Esophagus (tissue), 2 donors: ENCODE results near the gene HEMK1. TPM values are rescaled to one million over a fixed set of nuclear protein-coding genes. Genes with fewer than 3 reads are reported as not detected.
A peak's percentile ranks its signal among the peaks of the same experiment; 100 is the strongest.

Source experiments
- H3K27ac ChIP-seq, 2 donors: one replicate each; pipeline ENCODE4 v1.5.1; 2013; ENCODE audit warnings: low read depth in 2 of 2, mild to moderate bottlenecking in 2 of 2, inconsistent platforms in 1 of 2, low read length in 1 of 2, moderate library complexity in 1 of 2
- H3K27me3 ChIP-seq, 2 donors: one replicate each; pipeline ENCODE4 v1.6.1; 2013; ENCODE audit warnings: low read length in 2 of 2, control low read depth in 1 of 2, mild to moderate bottlenecking in 1 of 2; ENCODE audit not compliant: insufficient read depth in 2 of 2, control insufficient read depth in 1 of 2
- H3K36me3 ChIP-seq, 2 donors: one replicate each; pipeline ENCODE4 v1.6.1; 2013; ENCODE audit warnings: low read length in 1 of 2; ENCODE audit not compliant: control insufficient read depth in 2 of 2, insufficient read depth in 2 of 2
- H3K4me1 ChIP-seq, 2 donors: one replicate each; pipeline ENCODE4 v1.6.1; 2013; ENCODE audit warnings: low read length in 1 of 2; ENCODE audit not compliant: control insufficient read depth in 2 of 2, insufficient read depth in 2 of 2
- H3K4me3 ChIP-seq, 2 donors: one replicate each; pipeline ENCODE4 v1.5.1; 2013; ENCODE audit warnings: low read length in 2 of 2, mild to moderate bottlenecking in 2 of 2, low read depth in 1 of 2, moderate library complexity in 1 of 2
- H3K9me3 ChIP-seq, 2 donors: one replicate each; pipeline ENCODE4 v1.6.1; 2013; ENCODE audit warnings: mild to moderate bottlenecking in 2 of 2, low read depth in 1 of 2, low read length in 1 of 2, moderate library complexity in 1 of 2; ENCODE audit not compliant: control insufficient read depth in 2 of 2, insufficient read depth in 1 of 2
- WGBS, 2 donors: extraction: QIAGEN DNeasy Blood & Tissue Kit; methylation state at CpG; one replicate each; pipeline ENCODE4 v1.1.7; 2013; 5-methylcytosine and 5-hydroxymethylcytosine counted together
- polyA plus RNA-seq, 2 donors: library from polyadenylated mRNA; stranded (reverse); fragments of 200-250 nt; gene quantifications; one replicate each; pipeline ENCODE4 v1.2.3, GENCODE V29; 2013
- donor health status: healthy with polysubstance abuse.
- donor health status: Bipolar disorder and iron deficiency.

HEMK1 gene
- polyA plus RNA-seq, 2 donors, result 8.3 to 12.9 TPM

DNA sequence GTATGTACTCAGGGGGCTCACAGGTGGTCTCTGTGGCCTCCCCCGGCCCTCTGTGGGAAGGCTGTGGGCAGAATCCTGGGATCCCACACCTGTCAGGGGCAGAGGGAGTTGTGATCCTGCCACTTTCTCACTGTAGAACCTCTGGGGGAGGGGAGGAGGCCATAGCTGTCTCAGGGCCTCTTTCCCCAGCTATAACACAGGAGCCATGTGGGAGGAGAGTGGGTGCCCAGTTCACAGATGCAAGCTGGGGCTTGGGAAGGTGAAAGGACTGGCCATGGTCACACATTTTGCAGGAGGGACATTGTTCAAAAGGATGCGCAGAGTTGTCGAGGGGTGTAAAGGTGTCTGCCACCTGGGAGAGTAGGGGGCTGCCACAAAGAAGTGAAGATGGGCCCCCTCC lies 59.3 kb downstream of the HEMK1 start:
- Histone ChIP-seq H3K4me1 (peaks cover 20 to 53% of the 10 kb centered on the region in 2 donors), H3K27me3 (no peaks in the 10 kb centered on the region), H3K9me3 (no peaks in the 10 kb centered on the region), H3K4me3 (no peak overlapping the region), H3K36me3 (peaks cover 0 to 3% of the 10 kb centered on the region in 2 donors), H3K27ac (no peak overlapping the region)
- 94 to 96% methylated on average over 3 of the region's 3 CpGs for WGBS, 2 donors

DNA sequence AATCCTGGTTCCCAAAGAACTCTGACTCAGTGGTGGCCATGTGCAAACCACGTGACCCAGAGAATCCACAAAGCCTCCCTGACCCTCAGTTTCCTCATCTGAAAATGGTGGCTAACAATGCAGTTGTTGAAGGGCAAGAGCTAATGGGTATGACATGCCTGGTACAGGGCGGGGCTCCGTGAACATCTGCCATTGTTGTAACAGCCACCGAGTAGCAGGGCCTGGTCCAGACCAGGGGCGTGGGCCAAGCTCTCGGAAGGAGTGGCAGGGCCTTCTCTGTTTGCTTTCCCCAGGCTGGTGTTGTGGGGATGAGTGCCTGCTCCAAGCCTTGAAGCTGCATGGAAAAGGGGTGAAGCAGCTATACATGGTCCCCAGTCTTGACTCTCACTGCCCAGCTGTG lies 61.1 kb downstream of the HEMK1 start:
- H3K27ac ChIP-seq, result peak overlapping the region in 1 of 2 donors; percentile 73
- H3K36me3 ChIP-seq, result peaks cover 2 to 3% of the 10 kb centered on the region in 2 donors
- no peaks in the 10 kb centered on the region for H3K9me3 ChIP-seq
- no peak overlapping the region for H3K4me3 ChIP-seq
- H3K27me3 ChIP-seq, result no peaks in the 10 kb centered on the region
- peaks cover 9 to 45% of the 10 kb centered on the region in 2 donors for H3K4me1 ChIP-seq
- WGBS, 2 donors, result 69 to 78% methylated on average over 6 of the region's 6 CpGs

DNA sequence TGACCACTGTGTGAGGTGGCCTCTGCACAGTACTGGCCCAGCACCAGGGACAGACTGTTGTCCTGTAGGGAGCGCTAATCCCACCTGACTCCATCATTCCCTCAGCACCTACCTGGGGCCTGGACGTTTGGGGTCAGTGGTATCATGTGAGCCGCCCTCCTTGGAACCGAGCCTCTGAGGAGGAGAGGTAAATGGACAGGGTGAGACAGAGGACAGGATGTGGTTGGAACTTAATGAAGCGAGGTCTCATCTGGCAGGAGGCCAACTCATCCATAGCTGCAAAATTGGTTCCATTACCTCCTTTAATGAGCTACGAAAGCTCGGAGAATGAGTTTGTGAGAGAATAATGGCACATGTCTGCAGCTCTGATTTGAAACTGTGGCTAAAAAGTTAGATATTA lies 61.6 kb downstream of the HEMK1 start:
- Histone ChIP-seq H3K4me1 (peaks cover 7 to 41% of the 10 kb centered on the region in 2 donors), H3K27me3 (no peaks in the 10 kb centered on the region), H3K27ac (peak overlapping the region in 1 of 2 donors; percentile 73), H3K9me3 (no peaks in the 10 kb centered on the region), H3K4me3 (no peak overlapping the region), H3K36me3 (peaks cover 2 to 3% of the 10 kb centered on the region in 2 donors)
- 71 to 77% methylated on average over 7 of the region's 7 CpGs for WGBS, 2 donors

DNA sequence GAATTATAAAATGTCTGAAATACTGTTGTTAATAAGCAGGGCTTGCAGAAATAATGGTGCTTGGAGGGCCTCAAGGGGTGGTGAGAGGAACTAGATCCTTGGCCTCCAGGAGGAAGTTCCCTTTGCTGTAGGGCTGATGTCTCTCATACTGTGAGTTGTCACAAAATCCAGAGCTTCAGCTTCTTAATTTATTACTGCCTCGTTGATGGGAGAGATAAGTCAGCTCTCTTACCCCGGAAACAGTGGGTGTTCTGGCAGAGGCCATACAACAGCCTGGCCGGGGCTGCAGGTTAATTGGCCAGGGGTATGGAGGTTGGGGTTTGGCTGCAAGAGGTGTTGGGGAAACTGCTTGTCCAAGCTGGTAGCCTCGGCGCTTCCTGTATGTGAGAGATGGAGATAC lies 63.1 kb downstream of the HEMK1 start:
- H3K4me3 ChIP-seq, result no peak overlapping the region
- no peak overlapping the region for H3K27ac ChIP-seq

DNA sequence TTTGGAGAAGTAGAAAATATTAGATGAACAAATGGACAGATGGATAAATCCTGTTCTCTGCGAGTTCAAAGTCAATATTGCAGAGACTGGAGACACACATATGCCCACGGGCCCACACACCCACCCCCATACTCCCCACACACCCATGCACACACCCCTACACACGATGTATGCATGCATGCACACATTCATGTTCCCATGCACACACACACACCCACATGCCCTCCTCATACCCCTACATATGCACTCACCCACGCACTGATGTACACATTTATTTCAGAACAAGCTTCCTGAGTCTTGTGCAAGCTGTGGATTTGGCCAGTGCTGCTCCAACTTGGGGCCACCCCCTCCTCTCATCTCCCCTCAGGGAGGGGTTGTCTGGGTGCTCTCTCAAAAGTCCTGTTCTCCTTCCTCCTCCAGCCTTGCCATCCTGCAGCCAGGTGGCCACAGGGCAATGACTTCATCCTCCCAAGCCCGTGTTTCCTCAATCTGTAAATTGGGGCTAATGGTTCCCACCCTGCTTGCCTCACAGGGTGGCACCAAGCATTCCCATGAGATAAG lies 64.0 kb downstream of the HEMK1 start:
- peaks cover 2 to 3% of the 10 kb centered on the region in 2 donors for H3K36me3 ChIP-seq
- H3K27me3 ChIP-seq, result no peaks in the 10 kb centered on the region
- peaks cover 11 to 26% of the 10 kb centered on the region in 2 donors for H3K4me1 ChIP-seq
- H3K27ac ChIP-seq, result peak overlapping the region in 1 of 2 donors; percentile 15
- no peaks in the 10 kb centered on the region for H3K9me3 ChIP-seq
- H3K4me3 ChIP-seq, result no peak overlapping the region
- WGBS, 2 donors, result 68 to 72% methylated on average over 5 of the region's 5 CpGs

More for the DNA sequence above, 63.1 kb downstream of the HEMK1 start:
- H3K9me3 ChIP-seq, result no peaks in the 10 kb centered on the region
- H3K36me3 ChIP-seq, result peaks cover 2 to 3% of the 10 kb centered on the region in 2 donors
- peaks cover 9 to 33% of the 10 kb centered on the region in 2 donors for H3K4me1 ChIP-seq
- H3K27me3 ChIP-seq, result no peaks in the 10 kb centered on the region
- 62 to 66% methylated on average over 5 of the region's 5 CpGs for WGBS, 2 donors

DNA sequence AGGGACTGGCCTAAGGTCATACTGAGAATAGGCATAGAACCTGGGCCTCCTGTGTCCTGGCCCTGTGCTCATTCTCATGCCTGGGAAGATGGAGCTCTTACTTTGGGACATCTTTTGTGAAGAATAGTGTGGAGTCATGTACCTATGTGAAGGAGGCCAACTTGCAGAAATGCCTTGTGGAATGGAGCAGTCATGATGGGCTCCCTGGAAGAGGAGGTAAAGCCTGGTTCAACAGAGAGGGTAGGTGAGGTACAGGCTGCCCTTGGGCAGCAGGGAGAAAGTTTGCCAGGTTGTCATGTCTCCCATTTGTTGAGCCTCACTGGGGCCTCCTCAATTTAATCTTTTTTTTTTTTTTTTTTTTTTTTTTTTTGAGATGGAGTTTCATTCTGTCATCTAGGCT lies 65.7 kb downstream of the HEMK1 start:
- H3K4me3 ChIP-seq, result no peak overlapping the region
- no peaks in the 10 kb centered on the region for H3K27me3 ChIP-seq
- no peak overlapping the region for H3K27ac ChIP-seq
- H3K9me3 ChIP-seq, result no peaks in the 10 kb centered on the region
- H3K36me3 ChIP-seq, result peaks cover 2 to 8% of the 10 kb centered on the region in 2 donors
- peaks cover 11 to 19% of the 10 kb centered on the region in 2 donors for H3K4me1 ChIP-seq

DNA sequence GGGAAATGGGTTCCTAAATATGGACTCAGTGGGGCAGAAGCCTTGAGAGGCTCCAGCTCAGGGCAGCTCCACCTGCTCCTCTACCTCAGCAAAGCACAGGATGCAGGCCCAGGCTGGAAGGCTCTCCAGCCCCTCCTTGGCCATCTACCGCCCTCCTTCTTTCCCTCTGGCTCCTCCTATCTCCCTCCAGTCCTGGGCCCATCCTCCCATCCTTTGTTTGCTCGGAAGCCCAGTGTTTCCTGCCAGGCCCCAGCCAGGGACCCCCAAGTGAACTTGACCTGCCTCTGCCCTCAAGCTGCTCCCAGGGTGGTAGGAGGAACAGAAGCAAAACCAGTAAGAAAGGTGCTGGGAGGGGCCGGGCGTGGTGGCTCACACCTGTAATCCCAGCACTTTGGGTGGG lies 67.7 kb downstream of the HEMK1 start:
- 81 to 89% methylated on average over 4 of the region's 4 CpGs for WGBS, 2 donors

DNA sequence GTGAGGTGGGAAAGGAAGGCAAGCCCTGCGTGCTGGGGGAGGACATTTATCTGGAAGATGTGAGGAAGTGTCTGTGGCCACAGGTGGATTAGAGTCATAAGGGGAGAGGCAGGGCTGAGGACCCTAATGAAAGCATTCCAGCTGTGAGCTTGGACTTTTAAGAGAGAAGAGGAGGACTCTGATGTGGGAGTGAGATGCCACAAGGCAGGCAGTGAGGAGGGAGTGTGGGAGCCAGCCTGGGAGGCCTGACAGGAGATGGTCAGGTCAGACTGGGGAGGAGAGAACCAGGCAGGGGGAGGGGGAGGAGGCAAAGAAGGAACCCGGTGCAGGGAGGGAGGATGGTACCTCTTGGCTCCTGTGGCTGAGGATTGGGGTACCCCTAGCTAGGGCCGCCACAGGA lies 68.6 kb downstream of the HEMK1 start:
- no peaks in the 10 kb centered on the region for H3K27me3 ChIP-seq
- no peak overlapping the region for H3K4me3 ChIP-seq
- H3K27ac ChIP-seq, result no peak overlapping the region
- no peaks in the 10 kb centered on the region for H3K9me3 ChIP-seq
- H3K4me1 ChIP-seq, result peaks cover 8 to 11% of the 10 kb centered on the region in 2 donors
- 69 to 70% methylated on average over 3 of the region's 3 CpGs for WGBS, 2 donors
- peaks cover 9 to 16% of the 10 kb centered on the region in 2 donors for H3K36me3 ChIP-seq

More for the DNA sequence above, 67.7 kb downstream of the HEMK1 start:
- H3K9me3 ChIP-seq, result no peaks in the 10 kb centered on the region
- no peak overlapping the region for H3K4me3 ChIP-seq
- peaks cover 8 to 11% of the 10 kb centered on the region in 2 donors for H3K4me1 ChIP-seq
- H3K27ac ChIP-seq, result no peak overlapping the region
- H3K27me3 ChIP-seq, result no peaks in the 10 kb centered on the region
- peaks cover 9 to 16% of the 10 kb centered on the region in 2 donors for H3K36me3 ChIP-seq

DNA sequence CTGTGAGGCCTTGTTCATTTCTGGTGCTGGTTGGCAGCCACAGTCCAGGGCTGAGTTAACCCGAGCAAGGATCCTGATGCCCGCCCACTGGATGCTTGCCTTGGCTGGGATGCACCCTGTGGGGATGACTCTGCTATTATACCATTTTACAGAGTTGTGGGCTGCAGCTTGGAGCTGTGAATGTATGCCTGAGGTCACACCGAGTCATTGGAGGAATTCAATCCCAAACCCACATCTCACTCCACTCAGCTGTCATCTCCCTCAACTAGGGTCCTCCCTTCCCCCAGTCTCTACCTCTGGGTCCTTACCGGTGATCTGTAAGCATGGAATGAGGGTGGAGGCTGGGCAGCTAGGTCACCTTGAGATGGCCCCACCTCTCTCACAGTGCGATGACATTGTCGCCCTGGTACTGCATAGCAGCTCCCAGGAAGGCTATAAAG lies 69.8 kb downstream of the HEMK1 start:
- peaks cover 5 to 11% of the 10 kb centered on the region in 2 donors for H3K4me1 ChIP-seq
- no peaks in the 10 kb centered on the region for H3K9me3 ChIP-seq
- 79 to 86% methylated on average over 6 of the region's 6 CpGs for WGBS, 2 donors
- H3K27me3 ChIP-seq, result no peaks in the 10 kb centered on the region
- H3K27ac ChIP-seq, result no peak overlapping the region
- H3K36me3 ChIP-seq, result peaks cover 9 to 21% of the 10 kb centered on the region in 2 donors
- H3K4me3 ChIP-seq, result no peak overlapping the region

DNA sequence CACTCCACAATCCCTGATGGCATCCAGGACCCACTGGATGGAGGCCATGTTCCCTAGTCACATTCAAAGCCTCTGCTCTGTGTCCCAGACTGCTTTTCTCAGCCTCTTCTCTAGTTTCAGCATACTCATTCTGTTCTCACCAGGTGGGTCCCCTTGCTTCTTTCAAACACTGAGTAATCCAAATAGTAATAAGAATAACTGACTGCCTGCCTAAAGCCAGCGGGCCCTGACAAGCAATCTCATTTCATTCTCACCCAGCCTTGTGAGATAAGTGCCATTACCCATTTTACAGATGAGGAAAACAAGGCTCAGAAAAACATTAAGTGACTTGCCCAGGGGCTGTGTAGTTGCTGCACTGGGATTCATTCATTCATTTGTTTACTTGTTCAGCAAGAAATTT lies 73.1 kb downstream of the HEMK1 start:
- 86 to 93% methylated on average over 1 of the region's 1 CpG for WGBS, 2 donors
- H3K9me3 ChIP-seq, result no peaks in the 10 kb centered on the region
- H3K4me1 ChIP-seq, result peaks cover 0 to 5% of the 10 kb centered on the region in 2 donors
- peaks cover 11 to 33% of the 10 kb centered on the region in 2 donors for H3K36me3 ChIP-seq
- no peak overlapping the region for H3K27ac ChIP-seq
- H3K4me3 ChIP-seq, result no peak overlapping the region
- H3K27me3 ChIP-seq, result no peaks in the 10 kb centered on the region
